Breast epithelium (tissue), 3 donors: ENCODE measurements around the gene DLG1.

Source experiments
- CTCF ChIP-seq, 3 donors: fragments of 450-650 bp; IDR thresholded peaks; one replicate each; pipeline ENCODE4 v1.5.1; 2016 to 2017; ENCODE audit warnings: antibody characterized with exemption in 3 of 3, mild to moderate bottlenecking in 3 of 3, moderate library complexity in 3 of 3
- POLR2A ChIP-seq: fragments of 450-650 bp; IDR thresholded peaks from one replicate; pipeline ENCODE4 v1.6.1; 2016; ENCODE audit warnings: antibody characterized with exemption, mild to moderate bottlenecking, moderate library complexity
- POLR2AphosphoS5 ChIP-seq, 3 donors: sonication (generic); formaldehyde crosslinking; IDR thresholded peaks; one replicate each; pipeline ENCODE4 v1.6.1; 2017; ENCODE audit warnings: antibody characterized with exemption in 3 of 3

DNA sequence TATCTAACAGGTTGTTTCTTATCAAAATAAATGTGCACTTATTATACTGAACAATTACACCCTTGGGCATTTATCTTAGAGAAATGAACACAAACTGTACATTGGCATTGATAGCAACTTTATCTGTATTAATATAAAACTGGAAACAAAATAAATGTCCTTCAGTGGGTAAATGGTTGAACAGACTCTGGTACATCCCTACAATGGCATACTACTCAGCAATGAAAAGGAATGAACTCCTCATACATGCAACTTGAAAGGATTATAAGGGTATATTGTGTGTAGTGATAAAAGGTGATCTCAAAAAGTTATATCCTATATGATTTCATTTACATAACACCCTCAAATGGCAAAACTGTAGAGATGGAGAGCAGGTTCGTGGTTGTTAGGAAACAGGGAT is 23.7 kb upstream of the DLG1 start:
- TF ChIP-seq CTCF (IDR thresholded peaks at IDR 0.05) (no peak), POLR2A (no peak), POLR2AphosphoS5 (IDR thresholded peaks at IDR 0.05) (no peak)
